Esophagus muscularis mucosa (tissue), 3 donors: Measurements from ENCODE around the gene TMEM9.

Experiments used
- POLR2AphosphoS5 ChIP-seq, 2 donors: sonication (generic); formaldehyde crosslinking; IDR thresholded peaks; one replicate each; pipeline ENCODE4 v1.6.1; 2017; ENCODE audit warnings: antibody characterized with exemption in 2 of 2
- TF ChIP-seq, protein P1 (sequence below), 3 experiments: fragments of 200-600 bp in 2 of 3; fragments of 450-650 bp in 1 of 3; sonication (generic) in 2 of 3; IDR thresholded peaks; one replicate each; pipeline ENCODE4 v1.5.1; 2017 to 2019; ENCODE audit warnings: antibody characterized with exemption in 3 of 3, mild to moderate bottlenecking in 2 of 3, moderate library complexity in 1 of 3

DNA sequence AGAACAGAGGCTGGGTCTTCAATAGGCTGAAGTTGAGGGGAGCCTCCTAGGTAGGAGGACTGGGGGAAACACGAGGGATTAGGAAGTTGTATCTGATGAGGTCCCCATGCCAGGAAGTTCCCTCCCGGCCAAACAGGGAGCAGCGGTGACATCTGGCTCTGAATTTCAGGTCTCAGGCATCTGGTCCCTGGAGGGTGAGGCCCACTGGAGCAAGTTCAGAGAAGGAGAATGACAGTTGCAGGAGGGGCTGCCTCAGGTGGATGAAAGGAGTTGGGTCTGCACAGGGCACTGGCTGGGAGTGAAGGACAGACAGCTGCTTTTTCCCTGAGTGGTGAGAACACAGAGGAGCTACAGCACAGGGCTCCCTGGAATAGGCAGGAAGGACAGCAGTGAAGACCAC, 9.1 kb downstream of the TMEM9 start:
- TF ChIP-seq, protein P1, sequence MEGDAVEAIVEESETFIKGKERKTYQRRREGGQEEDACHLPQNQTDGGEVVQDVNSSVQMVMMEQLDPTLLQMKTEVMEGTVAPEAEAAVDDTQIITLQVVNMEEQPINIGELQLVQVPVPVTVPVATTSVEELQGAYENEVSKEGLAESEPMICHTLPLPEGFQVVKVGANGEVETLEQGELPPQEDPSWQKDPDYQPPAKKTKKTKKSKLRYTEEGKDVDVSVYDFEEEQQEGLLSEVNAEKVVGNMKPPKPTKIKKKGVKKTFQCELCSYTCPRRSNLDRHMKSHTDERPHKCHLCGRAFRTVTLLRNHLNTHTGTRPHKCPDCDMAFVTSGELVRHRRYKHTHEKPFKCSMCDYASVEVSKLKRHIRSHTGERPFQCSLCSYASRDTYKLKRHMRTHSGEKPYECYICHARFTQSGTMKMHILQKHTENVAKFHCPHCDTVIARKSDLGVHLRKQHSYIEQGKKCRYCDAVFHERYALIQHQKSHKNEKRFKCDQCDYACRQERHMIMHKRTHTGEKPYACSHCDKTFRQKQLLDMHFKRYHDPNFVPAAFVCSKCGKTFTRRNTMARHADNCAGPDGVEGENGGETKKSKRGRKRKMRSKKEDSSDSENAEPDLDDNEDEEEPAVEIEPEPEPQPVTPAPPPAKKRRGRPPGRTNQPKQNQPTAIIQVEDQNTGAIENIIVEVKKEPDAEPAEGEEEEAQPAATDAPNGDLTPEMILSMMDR (IDR thresholded peaks at IDR 0.05) = no peak
- TF ChIP-seq POLR2AphosphoS5 (IDR thresholded peaks at IDR 0.05) = no peak
